Right atrium auricular region (tissue), 2 donors: ENCODE results near the gene SIX2. TPM values are rescaled to one million over a fixed set of nuclear protein-coding genes. Genes with fewer than 3 reads are reported as not detected.
"Not testable (repeated sequence)": the region's sequence is repeated elsewhere in the genome, so short reads cannot be mapped to it uniquely, and the experiment has no call there.

Source experiments
- DNase-seq: peaks from one replicate; pipeline ENCODE4 v3.0.0-alpha.2; 2019; ENCODE audit warnings: low spot score
- H3K27ac ChIP-seq, 2 donors: fragments of 200-600 bp; sonication (generic); 1 replicate in 1 of 2; 2 replicates in 1 of 2; pipeline ENCODE4 v1.5.1; 2016 to 2019
- H3K27me3 ChIP-seq, 2 donors: fragments of 200-600 bp; sonication (generic); one replicate each; pipeline versions ENCODE4 v1.5.1 to v1.6.0; 2017 to 2019
- H3K36me3 ChIP-seq: fragments of 200-600 bp; sonication (generic); one replicate; pipeline ENCODE4 v1.5.1; 2016
- H3K4me1 ChIP-seq, 2 donors: fragments of 200-600 bp; sonication (generic); one replicate each; pipeline versions ENCODE4 v1.5.1 to v1.6.0; 2017 to 2019
- H3K4me3 ChIP-seq, 2 donors: fragments of 200-600 bp; sonication (generic); 1 replicate in 1 of 2; 2 replicates in 1 of 2; pipeline ENCODE4 v1.5.1; 2017 to 2019; ENCODE audit warnings: mild to moderate bottlenecking in 1 of 2, moderate library complexity in 1 of 2
- H3K9me3 ChIP-seq, 2 donors: fragments of 200-600 bp; sonication (generic); one replicate each; pipeline ENCODE4 v1.5.1; 2019
- CTCF ChIP-seq, 2 donors: fragments of 200-600 bp; sonication (generic); IDR thresholded peaks; one replicate each; pipeline ENCODE4 v1.5.1; 2019; ENCODE audit warnings: antibody characterized with exemption in 2 of 2
- total RNA-seq, 2 donors: library from RNA; depleted of rRNA; stranded (reverse); fragments of >200 nt; gene quantifications; one replicate each; pipeline ENCODE4 v1.1.0, GENCODE V29; 2016

SIX2 gene
- total RNA-seq, 2 donors from 2014 or later = 1.1 to 2.3 TPM

- DNase-seq = no peak
- Histone ChIP-seq H3K4me1 (no peaks in the 10 kb centered on the region), H3K4me3 (no peak overlapping the region), H3K27ac (no peak overlapping the region), H3K27me3 (no peaks in the 10 kb centered on the region), H3K36me3 (no peaks in the 10 kb centered on the region), H3K9me3 (no peaks in the 10 kb centered on the region)
- TF ChIP-seq CTCF (IDR thresholded peaks at IDR 0.05) = no peak
Measured at GRCh38 chr2:45040786-45041185, 31.5 kb upstream of the SIX2 start.

DNA sequence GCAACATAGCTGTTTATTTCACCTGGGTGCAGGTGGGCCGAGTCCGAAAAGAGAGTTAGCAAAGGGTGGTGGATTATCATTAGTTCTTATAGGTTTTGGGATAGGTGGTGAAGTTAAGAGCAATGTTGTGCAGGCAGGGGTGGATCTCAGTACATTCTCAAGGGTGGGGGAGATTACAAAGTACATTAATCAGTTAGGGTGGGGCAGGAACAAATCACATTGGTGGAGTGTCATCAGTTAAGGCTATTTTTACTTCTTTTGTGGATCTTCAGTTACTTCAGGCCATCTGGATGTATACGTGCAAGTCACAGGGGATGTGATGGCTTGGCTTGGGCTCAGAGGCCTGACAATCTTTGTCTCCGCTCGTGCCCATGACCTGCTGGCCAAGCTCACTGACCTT lies 30.6 kb upstream of the SIX2 start:
- not testable (repeated sequence) for H3K27ac ChIP-seq, H3K27me3 ChIP-seq

GRCh38 chr2:45038861-45039260 lies 29.6 kb upstream of the SIX2 start:
- H3K27ac ChIP-seq, DNase-seq, H3K9me3 ChIP-seq, H3K4me3 ChIP-seq, H3K36me3 ChIP-seq, H3K27me3 ChIP-seq, H3K4me1 ChIP-seq: not testable (repeated sequence)

More for the DNA sequence above, 30.6 kb upstream of the SIX2 start:
- H3K9me3 ChIP-seq, H3K4me3 ChIP-seq, DNase-seq, H3K4me1 ChIP-seq, H3K36me3 ChIP-seq: not testable (repeated sequence)

DNA sequence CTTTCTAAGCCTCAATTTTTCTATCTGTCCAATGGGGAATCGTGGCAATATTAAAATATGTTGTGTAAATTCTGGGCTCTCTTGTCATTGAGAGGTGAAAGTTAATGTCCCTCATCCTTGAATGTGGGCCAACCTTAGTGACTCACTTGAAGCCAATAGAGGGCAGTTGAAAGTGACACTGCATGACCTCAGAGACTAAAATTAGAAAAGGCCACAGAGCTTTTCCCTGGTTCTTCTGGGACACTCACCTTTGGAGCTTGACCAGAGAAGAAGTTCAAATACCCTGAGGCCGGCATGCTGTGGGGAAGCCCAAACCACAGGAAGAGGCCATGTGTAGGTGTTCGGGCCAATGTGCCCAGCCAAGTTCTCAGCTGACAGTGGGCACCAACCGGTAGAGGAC lies 24.1 kb upstream of the SIX2 start:
- Histone ChIP-seq H3K4me3 (no peak overlapping the region), H3K36me3 (no peaks in the 10 kb centered on the region), H3K27ac (no peak overlapping the region), H3K4me1 (no peaks in the 10 kb centered on the region), H3K9me3 (no peaks in the 10 kb centered on the region), H3K27me3 (no peaks in the 10 kb centered on the region)
- no peak for TF ChIP-seq CTCF (IDR thresholded peaks at IDR 0.05)
- DNase-seq = no peak

DNA sequence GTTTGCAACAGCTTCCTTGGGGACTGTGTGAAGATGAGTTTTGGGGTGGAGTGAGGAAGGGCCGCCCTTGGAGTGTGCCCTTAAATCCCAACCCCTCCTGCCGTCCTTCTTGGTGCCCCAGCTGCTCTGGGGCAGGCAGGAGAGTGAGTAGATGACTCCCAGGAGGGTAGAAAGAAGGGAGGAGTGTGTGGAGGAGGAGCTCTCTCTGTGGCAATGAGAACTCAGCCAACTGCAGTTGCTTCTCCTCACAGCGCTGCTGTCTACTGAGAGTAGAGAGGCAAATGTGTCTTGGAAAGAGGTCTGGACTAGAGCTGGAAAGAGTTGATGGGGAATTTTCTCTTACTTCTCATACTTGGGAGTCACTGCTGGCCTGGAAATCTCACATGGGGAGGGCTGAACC lies 21.8 kb upstream of the SIX2 start:
- no peak for TF ChIP-seq CTCF (IDR thresholded peaks at IDR 0.05)
- no peaks in the 10 kb centered on the region for H3K36me3 ChIP-seq
- no peaks in the 10 kb centered on the region for H3K4me1 ChIP-seq
- H3K27me3 ChIP-seq = no peaks in the 10 kb centered on the region
- H3K9me3 ChIP-seq = no peaks in the 10 kb centered on the region
- no peak overlapping the region for H3K4me3 ChIP-seq
- no peak for DNase-seq
- no peak overlapping the region for H3K27ac ChIP-seq

GRCh38 chr2:45030553-45030952 lies 21.3 kb upstream of the SIX2 start:
- Histone ChIP-seq H3K27me3 (no peaks in the 10 kb centered on the region), H3K9me3 (no peaks in the 10 kb centered on the region), H3K27ac (no peak overlapping the region), H3K4me3 (no peak overlapping the region), H3K4me1 (no peaks in the 10 kb centered on the region), H3K36me3 (no peaks in the 10 kb centered on the region)
- no peak for DNase-seq
- no peak for TF ChIP-seq CTCF (IDR thresholded peaks at IDR 0.05)

DNA sequence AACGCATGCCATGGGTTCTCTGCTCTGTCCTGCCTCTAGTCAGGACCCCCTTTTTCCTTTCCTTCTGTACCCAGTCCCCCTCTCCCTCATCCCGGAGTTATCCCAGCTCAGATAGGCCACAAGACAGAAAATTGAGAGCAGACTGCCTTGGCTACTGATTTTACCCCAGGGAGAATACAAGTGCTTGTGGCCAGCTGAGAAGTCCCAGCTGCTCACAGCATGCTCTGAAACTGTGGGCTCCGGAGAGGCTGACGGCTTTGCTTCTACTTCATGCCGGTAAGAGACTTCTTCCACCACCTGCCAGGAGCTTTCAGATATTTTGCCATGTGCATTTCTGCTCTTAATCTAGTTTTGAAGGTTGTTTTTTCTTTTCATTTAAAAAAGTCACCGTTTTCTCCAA lies 20.0 kb upstream of the SIX2 start:
- no peaks in the 10 kb centered on the region for H3K27me3 ChIP-seq
- no peaks in the 10 kb centered on the region for H3K4me1 ChIP-seq
- no peak overlapping the region for H3K4me3 ChIP-seq
- no peaks in the 10 kb centered on the region for H3K9me3 ChIP-seq
- no peak for TF ChIP-seq CTCF (IDR thresholded peaks at IDR 0.05)
- H3K36me3 ChIP-seq = no peaks in the 10 kb centered on the region
- H3K27ac ChIP-seq = no peak overlapping the region
- no peak for DNase-seq
